Lower lobe of right lung (tissue), 2 donors: ENCODE measurements around the gene NOS1AP. TPM values are rescaled to one million over a fixed set of nuclear protein-coding genes. Genes with fewer than 3 reads are reported as not detected.
A peak's percentile ranks its signal among the peaks of the same experiment; 100 is the strongest.
"Not testable (repeated sequence)": the region's sequence is repeated elsewhere in the genome, so short reads cannot be mapped to it uniquely, and the experiment has no call there.

Source experiments
- ATAC-seq, 2 donors: fragments of 200-7000 bp; cut with Tn5 transposase; one replicate each; pipeline ENCODE4 v1.9.1; 2020 to 2022; ENCODE audit warnings: mild to moderate bottlenecking in 2 of 2, moderate library complexity in 2 of 2
- DNase-seq: peaks from one replicate; pipeline ENCODE4 v3.0.0-alpha.2; 2020
- H3K27ac ChIP-seq: fragments of 200-600 bp; one replicate; pipeline ENCODE4 v1.8.0; 2022
- H3K27me3 ChIP-seq: fragments of 200-600 bp; one replicate; pipeline ENCODE4 v1.8.0; 2022; ENCODE audit warnings: low read depth
- H3K36me3 ChIP-seq: fragments of 200-600 bp; one replicate; pipeline ENCODE4 v1.8.0; 2022; ENCODE audit warnings: mild to moderate bottlenecking
- H3K4me1 ChIP-seq: fragments of 200-600 bp; one replicate; pipeline ENCODE4 v1.8.0; 2022
- H3K4me3 ChIP-seq: fragments of 200-600 bp; one replicate; pipeline ENCODE4 v1.8.0; 2022; ENCODE audit warnings: mild to moderate bottlenecking
- H3K9me3 ChIP-seq: fragments of 200-600 bp; one replicate; pipeline ENCODE4 v1.8.0; 2022
- intact Hi-C: fragments of 100-400 bp; cut with DNase I; formaldehyde crosslinking; loops from one replicate; pipeline ENCODE4 v1.11.0; 2022
- total RNA-seq: library from RNA; stranded (reverse); fragmentation: NEBNext Ultra II Directional; extraction: Animal tissue kit (Norgen Biotek cat#: 25700); gene quantifications from one replicate; pipeline ENCODE4 v1.2.1, GENCODE V29; 2021
- TF ChIP-seq, protein P1 (sequence below): fragments of 200-600 bp; IDR thresholded peaks from one replicate; pipeline ENCODE4 v1.8.0; 2022; ENCODE audit warnings: antibody characterized with exemption, mild to moderate bottlenecking
- donor health status: DM: no; HTN: yes; CAD: no; lungs with severe emphysema.

Gene NOS1AP
- total RNA-seq, 1 donor from 2014 or later, result 3.6 TPM

DNA sequence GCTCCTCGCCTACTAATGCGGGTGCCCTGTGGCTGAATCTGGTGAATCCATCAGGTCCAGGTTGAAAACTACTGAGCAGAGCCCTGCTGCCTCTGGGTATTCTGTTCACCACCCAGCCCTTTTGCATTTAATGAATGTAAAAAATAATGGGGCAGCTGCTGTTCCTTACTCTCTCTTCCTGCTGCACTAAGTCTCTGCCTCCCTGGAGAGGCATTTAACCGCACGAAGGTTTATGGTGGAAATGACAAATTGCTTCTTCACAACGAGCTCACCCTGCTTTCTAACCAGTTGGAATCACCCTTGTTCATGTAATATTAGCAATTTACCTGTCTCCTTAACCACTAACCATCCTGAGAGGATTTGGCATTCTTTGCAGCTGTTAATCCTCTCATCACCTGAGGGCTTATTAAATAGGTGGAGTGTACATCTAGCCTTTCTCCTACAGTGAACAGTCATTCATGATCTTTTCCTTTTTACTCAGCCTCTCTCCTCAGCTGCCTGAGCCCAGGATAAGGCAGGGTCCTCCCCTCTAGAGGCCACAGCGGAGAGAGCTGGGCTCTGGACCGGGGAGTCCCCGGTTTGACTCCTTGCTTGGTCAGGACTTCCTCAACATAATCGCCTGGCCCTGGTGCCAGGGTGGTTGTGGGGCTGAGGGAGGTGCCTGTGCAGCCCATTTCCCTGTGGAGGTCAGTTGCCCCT lies 97.6 kb downstream of the NOS1AP start:
- peaks cover 9% of the 10 kb centered on the region for H3K4me1 ChIP-seq
- DNase-seq, result no peak
- no peaks in the 10 kb centered on the region for H3K27me3 ChIP-seq
- TF ChIP-seq, protein P1, sequence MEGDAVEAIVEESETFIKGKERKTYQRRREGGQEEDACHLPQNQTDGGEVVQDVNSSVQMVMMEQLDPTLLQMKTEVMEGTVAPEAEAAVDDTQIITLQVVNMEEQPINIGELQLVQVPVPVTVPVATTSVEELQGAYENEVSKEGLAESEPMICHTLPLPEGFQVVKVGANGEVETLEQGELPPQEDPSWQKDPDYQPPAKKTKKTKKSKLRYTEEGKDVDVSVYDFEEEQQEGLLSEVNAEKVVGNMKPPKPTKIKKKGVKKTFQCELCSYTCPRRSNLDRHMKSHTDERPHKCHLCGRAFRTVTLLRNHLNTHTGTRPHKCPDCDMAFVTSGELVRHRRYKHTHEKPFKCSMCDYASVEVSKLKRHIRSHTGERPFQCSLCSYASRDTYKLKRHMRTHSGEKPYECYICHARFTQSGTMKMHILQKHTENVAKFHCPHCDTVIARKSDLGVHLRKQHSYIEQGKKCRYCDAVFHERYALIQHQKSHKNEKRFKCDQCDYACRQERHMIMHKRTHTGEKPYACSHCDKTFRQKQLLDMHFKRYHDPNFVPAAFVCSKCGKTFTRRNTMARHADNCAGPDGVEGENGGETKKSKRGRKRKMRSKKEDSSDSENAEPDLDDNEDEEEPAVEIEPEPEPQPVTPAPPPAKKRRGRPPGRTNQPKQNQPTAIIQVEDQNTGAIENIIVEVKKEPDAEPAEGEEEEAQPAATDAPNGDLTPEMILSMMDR, result no peak
- H3K9me3 ChIP-seq, result no peaks in the 10 kb centered on the region
- H3K27ac ChIP-seq, result no peak overlapping the region
- no peak overlapping the region for H3K4me3 ChIP-seq
- intact Hi-C loops, result no loop called here
- no peaks in the 10 kb centered on the region for H3K36me3 ChIP-seq
- no peak for ATAC-seq

DNA sequence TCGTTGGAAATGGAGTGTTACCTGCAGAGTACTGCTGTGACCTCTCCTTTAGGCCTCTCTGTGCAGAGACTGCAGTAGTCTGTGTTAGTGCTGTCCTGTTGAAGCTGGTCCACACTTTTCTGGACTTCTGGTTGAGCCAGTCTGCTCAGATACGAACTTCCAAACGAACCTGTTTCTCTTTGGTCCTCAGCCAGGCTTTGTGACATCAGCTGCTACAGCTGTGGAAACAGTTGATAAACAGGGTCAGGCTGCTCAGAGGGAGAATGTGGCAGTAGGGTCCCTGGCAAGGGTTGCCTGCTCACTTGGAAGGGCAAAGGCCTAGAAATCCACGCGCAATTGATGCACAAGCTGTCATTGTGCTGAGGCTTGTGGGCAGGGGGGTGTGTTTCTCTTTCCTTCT lies 98.8 kb downstream of the NOS1AP start:
- TF ChIP-seq, protein P1, result no peak
- Histone ChIP-seq H3K9me3 (no peaks in the 10 kb centered on the region), H3K4me1 (peaks cover 9% of the 10 kb centered on the region), H3K27me3 (no peaks in the 10 kb centered on the region), H3K36me3 (no peaks in the 10 kb centered on the region), H3K27ac (no peak overlapping the region), H3K4me3 (no peak overlapping the region)
- ATAC-seq (peak in 1 of 2 donors; percentile 52), DNase-seq (no peak)
- intact Hi-C loops, result no loop called here

DNA sequence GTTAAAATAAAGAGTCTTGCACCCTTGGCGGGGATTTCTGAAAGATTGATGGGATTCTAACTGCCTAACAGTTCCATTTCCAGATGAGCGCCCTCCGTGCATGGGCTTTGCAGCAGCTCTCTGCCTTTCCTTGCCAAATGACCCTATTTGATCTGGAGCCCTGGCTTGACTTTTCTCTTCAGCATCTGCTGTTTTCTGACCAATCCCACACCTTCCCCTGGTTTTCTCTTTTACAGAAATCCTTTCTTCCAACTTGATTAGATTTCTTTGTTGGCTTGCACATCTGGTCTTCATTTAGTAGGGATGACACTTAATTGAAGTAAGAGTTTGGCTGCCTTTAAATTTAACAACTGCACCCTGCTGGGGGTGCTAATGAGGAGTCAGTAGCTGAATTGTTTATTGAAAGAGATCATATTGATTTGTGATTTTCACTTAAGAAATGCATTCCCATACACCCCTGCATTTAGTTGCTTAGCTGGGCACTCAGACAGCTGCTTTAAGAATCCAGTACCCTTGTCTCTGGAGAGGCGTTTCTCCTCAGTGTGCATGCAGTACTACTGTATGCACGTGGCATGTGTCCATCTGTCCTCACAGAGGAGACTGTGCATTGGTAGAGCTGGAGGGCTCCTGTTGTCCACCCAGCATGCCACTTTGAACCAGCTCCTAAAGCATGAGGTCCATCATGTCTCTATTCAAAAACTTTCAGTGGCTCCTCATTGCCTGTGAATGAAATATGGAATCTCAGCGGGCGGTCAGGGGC lies 99.7 kb downstream of the NOS1AP start:
- H3K36me3 ChIP-seq, result no peaks in the 10 kb centered on the region
- H3K4me3 ChIP-seq, result no peak overlapping the region
- H3K27ac ChIP-seq, result no peak overlapping the region

DNA sequence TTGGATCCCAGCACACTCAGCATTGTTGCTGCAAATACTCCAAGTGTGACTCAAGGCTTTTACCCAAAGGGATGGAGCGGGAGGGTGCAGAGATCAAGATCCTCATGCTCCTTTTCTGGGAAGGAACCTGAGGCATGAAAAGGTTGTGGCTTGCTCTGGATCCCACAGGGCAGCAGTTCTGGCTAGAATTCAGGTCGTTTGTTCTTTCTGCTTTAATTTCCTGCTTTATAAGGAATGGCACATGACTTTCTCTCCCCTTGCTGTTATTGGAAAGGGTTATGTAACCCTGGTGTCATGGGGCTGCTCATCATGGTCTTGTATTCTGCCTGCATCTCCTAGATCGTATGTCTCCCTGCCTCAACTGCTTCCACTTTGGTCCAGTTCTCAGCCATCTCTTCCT lies 101.6 kb downstream of the NOS1AP start:
- Histone ChIP-seq H3K4me3 (no peak overlapping the region), H3K9me3 (no peaks in the 10 kb centered on the region), H3K36me3 (no peaks in the 10 kb centered on the region), H3K4me1 (peaks cover 6% of the 10 kb centered on the region), H3K27me3 (no peaks in the 10 kb centered on the region), H3K27ac (no peak overlapping the region)
- TF ChIP-seq, protein P1, result no peak
- ATAC-seq (no peak), DNase-seq (no peak)
- intact Hi-C loops, result no loop called here

More for the DNA sequence above, 99.7 kb downstream of the NOS1AP start:
- no peak for ATAC-seq
- peaks cover 6% of the 10 kb centered on the region for H3K4me1 ChIP-seq
- TF ChIP-seq, protein P1, result no peak
- DNase-seq, result no peak
- intact Hi-C loops, result no loop called here
- no peaks in the 10 kb centered on the region for H3K9me3 ChIP-seq
- no peaks in the 10 kb centered on the region for H3K27me3 ChIP-seq

DNA sequence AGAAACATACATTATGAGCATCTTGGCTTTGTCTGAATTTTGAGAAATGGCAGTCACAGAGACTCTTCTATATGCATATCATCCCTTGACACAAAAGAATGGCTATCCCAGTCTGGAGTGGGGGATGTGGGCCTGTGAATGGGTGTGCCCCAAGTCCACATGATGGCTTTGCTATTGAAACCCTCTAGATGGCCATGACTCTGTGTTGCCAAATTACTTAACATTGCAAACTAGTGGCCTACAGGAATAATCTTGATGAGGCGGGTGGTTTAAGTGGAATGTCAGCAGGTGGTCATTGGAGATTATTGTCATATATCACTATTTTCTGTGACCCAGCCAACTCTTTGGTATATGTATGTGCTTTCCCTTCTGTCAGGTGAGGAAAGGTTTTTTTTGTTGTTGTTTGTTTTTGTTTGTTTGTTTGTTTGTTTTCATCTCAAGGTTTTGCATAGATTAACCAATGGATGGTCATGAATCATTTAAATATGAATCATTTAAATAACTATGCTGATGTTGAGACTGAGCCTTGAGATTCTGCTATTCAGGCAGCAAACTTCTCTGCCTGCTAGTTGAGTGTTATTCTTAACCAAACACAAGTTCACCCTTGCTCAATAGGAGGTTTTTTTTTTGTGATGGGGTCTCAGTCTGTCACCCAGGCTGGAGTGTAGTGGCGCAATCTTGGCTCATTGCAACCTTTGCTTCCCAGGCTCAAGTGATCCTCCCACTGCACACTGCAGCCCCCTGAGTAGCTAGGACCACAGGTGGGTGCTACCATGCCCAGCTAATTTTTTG lies 103.0 kb downstream of the NOS1AP start:
- no peaks in the 10 kb centered on the region for H3K9me3 ChIP-seq
- DNase-seq, result no peak
- H3K36me3 ChIP-seq, result no peaks in the 10 kb centered on the region
- H3K27me3 ChIP-seq, result no peaks in the 10 kb centered on the region
- TF ChIP-seq, protein P1, result no peak
- H3K27ac ChIP-seq, result no peak overlapping the region
- H3K4me3 ChIP-seq, result no peak overlapping the region
- no peak for ATAC-seq
- intact Hi-C loops, result no loop called here
- H3K4me1 ChIP-seq, result peaks cover 6% of the 10 kb centered on the region

DNA sequence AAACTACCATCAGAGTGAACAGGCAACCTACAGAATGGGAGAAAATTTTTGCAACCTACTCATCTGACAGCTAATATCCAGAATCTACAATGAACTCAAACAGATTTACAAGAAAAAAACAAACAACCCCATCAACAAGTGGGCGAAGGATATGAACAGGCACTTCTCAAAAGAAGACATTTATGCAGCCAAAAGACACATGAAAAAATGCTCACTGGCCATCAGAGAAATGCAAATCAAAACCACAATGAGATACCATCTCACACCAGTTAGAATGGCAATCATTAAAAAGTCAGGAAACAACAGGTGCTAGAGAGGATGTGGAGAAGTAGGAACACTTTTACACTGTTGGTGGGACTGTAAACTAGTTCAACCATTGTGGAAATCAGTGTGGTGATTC lies 104.1 kb downstream of the NOS1AP start:
- H3K4me3 ChIP-seq, DNase-seq, H3K36me3 ChIP-seq, H3K4me1 ChIP-seq, H3K27me3 ChIP-seq, H3K9me3 ChIP-seq, ATAC-seq, H3K27ac ChIP-seq, intact Hi-C loops: not testable (repeated sequence)

DNA sequence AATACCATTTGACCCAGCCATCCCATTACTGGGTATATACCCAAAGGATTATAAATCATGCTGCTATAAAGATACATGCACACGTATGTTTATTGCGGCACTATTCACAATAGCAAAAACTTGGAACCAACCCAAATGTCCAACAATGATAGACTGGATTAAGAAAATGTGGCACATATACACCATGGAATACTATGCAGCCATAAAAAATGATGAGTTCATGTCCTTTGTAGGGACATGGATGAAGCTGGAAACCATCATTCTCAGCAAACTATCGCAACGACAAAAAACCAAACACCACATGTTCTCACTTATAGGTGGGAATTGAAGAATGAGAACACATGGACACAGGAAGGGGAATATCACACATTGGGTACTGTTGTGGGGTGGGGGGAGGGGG lies 104.5 kb downstream of the NOS1AP start:
- H3K27ac ChIP-seq, H3K4me3 ChIP-seq, H3K9me3 ChIP-seq, H3K36me3 ChIP-seq, ATAC-seq, H3K4me1 ChIP-seq, H3K27me3 ChIP-seq, DNase-seq, intact Hi-C loops: not testable (repeated sequence)
